Endodermal cell (in vitro differentiated cells): ENCODE results near the gene STAP1. TPM values are rescaled to one million over a fixed set of nuclear protein-coding genes. Genes with fewer than 3 reads are reported as not detected.

Source experiments
- DNase-seq: peaks from one replicate; pipeline ENCODE4 v3.0.0-alpha.2; 2017
- H3K27ac ChIP-seq: 2 replicates; pipeline ENCODE4 v1.5.1; 2013; ENCODE audit warnings: mild to moderate bottlenecking, low read depth, low read length, moderate library complexity
- H3K27me3 ChIP-seq: 2 replicates; pipeline ENCODE4 v1.6.1; 2013; ENCODE audit warnings: mild to moderate bottlenecking, low read length, moderate library complexity; ENCODE audit not compliant: insufficient read depth, control insufficient read depth, poor library complexity, severe bottlenecking
- H3K36me3 ChIP-seq: 2 replicates; pipeline ENCODE4 v1.7.0; 2013; ENCODE audit warnings: mild to moderate bottlenecking, low read length, moderate library complexity; ENCODE audit not compliant: control insufficient read depth, insufficient read depth
- H3K4me1 ChIP-seq: one replicate; pipeline ENCODE4 v1.7.0; 2013; ENCODE audit warnings: low read length; ENCODE audit not compliant: control insufficient read depth, insufficient read depth
- H3K4me3 ChIP-seq: 2 replicates; pipeline ENCODE4 v1.5.1; 2013; ENCODE audit warnings: mild to moderate bottlenecking, low read length, moderate library complexity
- H3K9ac ChIP-seq: 2 replicates; pipeline ENCODE4 v1.6.1; 2013; ENCODE audit warnings: mild to moderate bottlenecking, low read length, moderate library complexity; ENCODE audit not compliant: poor library complexity, severe bottlenecking; ENCODE audit errors: extremely low read depth
- H3K9me3 ChIP-seq: 2 replicates; pipeline ENCODE4 v1.6.1; 2013; ENCODE audit warnings: mild to moderate bottlenecking, low read length, moderate library complexity; ENCODE audit not compliant: control insufficient read depth
- H3K27ac Mint-ChIP-seq: 2 replicates; pipeline ENCODE4 v1.8.0; 2020; ENCODE audit warnings: mixed read lengths
- H3K27me3 Mint-ChIP-seq: 2 replicates; pipeline ENCODE4 v1.8.0; 2021; ENCODE audit warnings: mild to moderate bottlenecking, mixed read lengths; ENCODE audit not compliant: insufficient read depth
- H3K36me3 Mint-ChIP-seq: 2 replicates; pipeline ENCODE4 v1.8.0; 2020; ENCODE audit warnings: low read depth, mixed read lengths
- H3K4me1 Mint-ChIP-seq: 2 replicates; pipeline ENCODE4 v1.8.0; 2020; ENCODE audit warnings: mixed read lengths
- H3K4me3 Mint-ChIP-seq: 2 replicates; pipeline ENCODE4 v1.8.0; 2020; ENCODE audit warnings: mild to moderate bottlenecking, moderate library complexity, mixed read lengths
- H3K9me3 Mint-ChIP-seq: 2 replicates; pipeline ENCODE4 v1.8.0; 2020; ENCODE audit warnings: mild to moderate bottlenecking, mixed read lengths
- CTCF ChIP-seq: fragments of 200-600 bp; sonication (generic); conservative IDR thresholded peaks from 2 replicates; pipeline ENCODE4 v1.5.0; 2021; ENCODE audit warnings: antibody characterized with exemption, mild to moderate bottlenecking
- WGBS, 2 experiments: methylation state at CpG; one replicate each; pipeline versions ENCODE4 v1.1.5 to v1.1.7; 2013; ENCODE audit warnings: missing lambda C conversion rate in 2 of 2, mixed read lengths in 1 of 2; ENCODE audit not compliant: insufficient coverage in 1 of 2, insufficient read length in 1 of 2; 5-methylcytosine and 5-hydroxymethylcytosine counted together
- total RNA-seq, 2 donors: library from RNA; stranded (reverse); fragmentation: NEBNext Ultra II Directional in 1 of 2; extraction: Animal tissue kit (Norgen Biotek cat#: 25700) in 1 of 2; gene quantifications; 2 replicates in 1 of 2; 3 replicates in 1 of 2; pipeline ENCODE4 v1.2.1, GENCODE V29; 2021

The STAP1 gene
- total RNA-seq, 2 donors from 2014 or later = not detected

- no peak overlapping the region for H3K4me3 Mint-ChIP-seq
- no peak overlapping the region for H3K27ac Mint-ChIP-seq
- DNase-seq = no peak
- H3K27me3 Mint-ChIP-seq = no peaks in the 10 kb centered on the region
- H3K4me1 Mint-ChIP-seq = no peaks in the 10 kb centered on the region
- no peak overlapping the region for H3K27ac ChIP-seq
- H3K36me3 ChIP-seq = no peaks in the 10 kb centered on the region
- no peaks in the 10 kb centered on the region for H3K9me3 ChIP-seq
- no peaks in the 10 kb centered on the region for H3K4me1 ChIP-seq
- TF ChIP-seq CTCF = no peak
- H3K9ac ChIP-seq = no peak overlapping the region
- 95 to 99% methylated on average over 8 to 13 of the region's 13 CpGs for WGBS, 2 experiments
- H3K27me3 ChIP-seq = no peaks in the 10 kb centered on the region
- no peaks in the 10 kb centered on the region for H3K9me3 Mint-ChIP-seq
- no peak overlapping the region for H3K4me3 ChIP-seq
- H3K36me3 Mint-ChIP-seq = no peaks in the 10 kb centered on the region
Measured at GRCh38 chr4:67575232-67576058, 16.9 kb downstream of the STAP1 start.

GRCh38 chr4:67576059-67576466, 17.5 kb downstream of the STAP1 start:
- peak overlapping the region; percentile 31 for H3K27ac Mint-ChIP-seq
- no peaks in the 10 kb centered on the region for H3K9me3 Mint-ChIP-seq
- Histone ChIP-seq H3K27ac (no peak overlapping the region), H3K9me3 (no peaks in the 10 kb centered on the region), H3K36me3 (no peaks in the 10 kb centered on the region), H3K9ac (no peak overlapping the region), H3K4me3 (no peak overlapping the region), H3K27me3 (no peaks in the 10 kb centered on the region), H3K4me1 (no peaks in the 10 kb centered on the region)
- no peaks in the 10 kb centered on the region for H3K4me1 Mint-ChIP-seq
- H3K36me3 Mint-ChIP-seq = no peaks in the 10 kb centered on the region
- no peak for TF ChIP-seq CTCF
- no peaks in the 10 kb centered on the region for H3K27me3 Mint-ChIP-seq
- no peak overlapping the region for H3K4me3 Mint-ChIP-seq
- 78 to 86% methylated on average over 2 of the region's 4 CpGs for WGBS, 2 experiments
- no peak for DNase-seq

GRCh38 chr4:67576538-67576937, 18.0 kb downstream of the STAP1 start:
- TF ChIP-seq CTCF = no peak
- Histone ChIP-seq H3K9ac (no peak overlapping the region), H3K27ac (no peak overlapping the region), H3K4me1 (no peaks in the 10 kb centered on the region), H3K36me3 (no peaks in the 10 kb centered on the region), H3K4me3 (no peak overlapping the region), H3K9me3 (no peaks in the 10 kb centered on the region), H3K27me3 (no peaks in the 10 kb centered on the region)
- H3K36me3 Mint-ChIP-seq = no peaks in the 10 kb centered on the region
- WGBS, 2 experiments = 100% methylated on average over 1 of the region's 1 CpG; no CpG with 5 or more reads in 1 of the 2 experiments
- H3K4me1 Mint-ChIP-seq = no peaks in the 10 kb centered on the region
- no peak overlapping the region for H3K4me3 Mint-ChIP-seq
- H3K27me3 Mint-ChIP-seq = no peaks in the 10 kb centered on the region
- H3K27ac Mint-ChIP-seq = no peak overlapping the region
- no peak for DNase-seq
- no peaks in the 10 kb centered on the region for H3K9me3 Mint-ChIP-seq
